HepG2 (cell line): ENCODE data around the gene CHI3L1. TPM values are rescaled to one million over a fixed set of nuclear protein-coding genes. Genes with fewer than 3 reads are reported as not detected.

Experiments
- ATAC-seq: fragments of 200-7000 bp; cut with Tn5 transposase; 3 replicates; pipeline ENCODE4 v1.9.1; 2020; ENCODE audit warnings: mild to moderate bottlenecking, moderate library complexity
- BruUV-seq: library from RNA; stranded (reverse); fragments of 400-500 nt; replicated peaks from 2 replicates; lab custom pipeline; 2021; lab: Mats Ljungman, UMichigan
- CTCF ChIA-PET: fragments of 300-600 bp; formaldehyde crosslinking; extraction: SDS; loops from one replicate; lab custom pipeline; 2021; ENCODE audit warnings: low total read pairs, inconsistent platforms, low intra/inter-chr PET ratio; lab: Yijun Ruan, JAX
- POLR2A ChIA-PET: fragments of 350-600 bp; sonication (Branson Sonifier 250); formaldehyde crosslinking; loops from one replicate; lab custom pipeline; 2020; ENCODE audit warnings: antibody characterized with exemption, inconsistent platforms; lab: Yijun Ruan, JAX
- DNase-seq: peaks from one replicate; pipeline ENCODE4 v3.0.0-alpha.2; 2015; ENCODE audit warnings: low spot score
- FAIRE-seq: peaks from 3 replicates; lab custom pipeline; 2011; peaks lifted over from hg19 to GRCh38; lab: Jason Lieb, UNC
- H2AFZ ChIP-seq: one replicate; pipeline ENCODE4 v1.6.1; 2011; ENCODE audit warnings: low read length, inconsistent platforms
- H3K27ac ChIP-seq: fragments of 300-600 bp; 3 replicates; pipeline ENCODE4 v1.8.0; 2011; ENCODE audit warnings: mixed run types, mild to moderate bottlenecking, mixed read lengths, low read length, inconsistent platforms; ENCODE audit not compliant: insufficient read depth; ENCODE audit errors: extremely low read length
- H3K27me3 ChIP-seq, 2 experiments: fragments of 200-600 bp in 1 of 2; 2 replicates in 1 of 2; 3 replicates in 1 of 2; pipeline versions ENCODE4 v1.6.0 to v1.8.0; 2011; ENCODE audit warnings: low read length in 2 of 2, mild to moderate bottlenecking in 2 of 2, moderate library complexity in 2 of 2, inconsistent platforms in 1 of 2; ENCODE audit not compliant: insufficient read depth in 2 of 2, control insufficient read depth in 1 of 2
- H3K36me3 ChIP-seq, 2 experiments: fragments of 200-600 bp in 1 of 2; replicated peaks in 1 of 2; 2 replicates in 1 of 2; 3 replicates in 1 of 2; pipeline versions ENCODE4 v1.5.1 to v1.8.0; 2011; ENCODE audit warnings: low read length in 2 of 2, inconsistent platforms in 1 of 2; ENCODE audit not compliant: insufficient read depth in 2 of 2, control insufficient read depth in 1 of 2
- H3K4me1 ChIP-seq: 2 replicates; pipeline ENCODE4 v1.5.1; 2012; ENCODE audit warnings: low read length, inconsistent platforms; ENCODE audit not compliant: insufficient read depth
- H3K4me2 ChIP-seq: 2 replicates; pipeline ENCODE4 v1.6.0; 2011; ENCODE audit warnings: low read depth, low read length, inconsistent platforms
- H3K4me3 ChIP-seq, 3 experiments: fragments of 200-600 bp in 1 of 3; sonication (generic), shearing (Covaris generic) in 1 of 3; replicated peaks in 1 of 3; 2 replicates each; pipeline ENCODE4 v1.5.1; 2011 to 2016; ENCODE audit warnings: low read length in 3 of 3, inconsistent platforms in 2 of 3, low read depth in 2 of 3, mild to moderate bottlenecking in 2 of 3, control low read depth in 1 of 3, mixed read lengths in 1 of 3; ENCODE audit not compliant: insufficient read depth in 1 of 3
- H3K79me2 ChIP-seq: one replicate; pipeline ENCODE4 v1.6.1; 2011; ENCODE audit warnings: low read length, inconsistent platforms; ENCODE audit not compliant: insufficient read depth
- H3K9ac ChIP-seq: 2 replicates; pipeline ENCODE4 v1.6.0; 2011; ENCODE audit warnings: mild to moderate bottlenecking, low read depth, low read length, inconsistent platforms; ENCODE audit not compliant: insufficient read depth
- H3K9me3 ChIP-seq: 2 replicates; pipeline ENCODE4 v1.5.1; 2012; ENCODE audit warnings: mild to moderate bottlenecking, low read length
- H4K20me1 ChIP-seq: 2 replicates; pipeline ENCODE4 v1.6.0; 2011; ENCODE audit warnings: inconsistent platforms, mild to moderate bottlenecking, low read length, moderate library complexity; ENCODE audit not compliant: insufficient read depth
- MLLT10 ChIP-seq: sonication (generic); formaldehyde crosslinking; IDR thresholded peaks from 2 replicates; pipeline ENCODE4 v1.4.0; 2020; ENCODE audit warnings: missing genetic modification reagents
- MTF2 ChIP-seq: sonication (generic); formaldehyde crosslinking; IDR thresholded peaks from 2 replicates; pipeline ENCODE4 v1.5.0; 2020; ENCODE audit warnings: missing genetic modification reagents, borderline replicate concordance
- PPARG ChIP-seq: conservative IDR thresholded peaks from 2 replicates; pipeline ENCODE4 v1.6.1; 2016; ENCODE audit warnings: missing biosample characterization, missing genetic modification reagents
- STAG1 ChIP-seq: sonication (generic); formaldehyde crosslinking; IDR thresholded peaks from 2 replicates; pipeline ENCODE4 v1.4.0; 2020; ENCODE audit warnings: missing genetic modification reagents
- TBP ChIP-seq: sonication (generic); formaldehyde crosslinking; IDR thresholded peaks from 2 replicates; pipeline ENCODE4 v1.5.0; 2020; ENCODE audit warnings: missing genetic modification reagents
- TEAD3 ChIP-seq: optimal IDR thresholded peaks from 2 replicates; pipeline ENCODE3; 2016; ENCODE audit warnings: borderline replicate concordance
- ZBTB33 ChIP-seq: sonication (generic); formaldehyde crosslinking; IDR thresholded peaks from 2 replicates; pipeline ENCODE4 v1.4.0; 2020; ENCODE audit warnings: missing genetic modification reagents
- ZMYM4 ChIP-seq: sonication (generic); formaldehyde crosslinking; IDR thresholded peaks from 2 replicates; pipeline ENCODE4 v1.8.1; 2023; ENCODE audit warnings: mild to moderate bottlenecking, missing genetic modification reagents
- ZNF12 ChIP-seq: sonication (generic); formaldehyde crosslinking; IDR thresholded peaks from 2 replicates; pipeline ENCODE4 v1.5.0; 2020; ENCODE audit warnings: missing genetic modification reagents
- ZNF264 ChIP-seq: sonication (generic); formaldehyde crosslinking; IDR thresholded peaks from 2 replicates; pipeline ENCODE4 v1.4.0; 2020; ENCODE audit warnings: missing genetic modification reagents
- ZNF703 ChIP-seq: sonication (generic); formaldehyde crosslinking; IDR thresholded peaks from 2 replicates; pipeline ENCODE4 v1.5.1; 2020; ENCODE audit warnings: missing genetic modification reagents, mild to moderate bottlenecking, moderate library complexity, borderline replicate concordance
- ZNF776 ChIP-seq: sonication (generic); formaldehyde crosslinking; IDR thresholded peaks from 2 replicates; pipeline ENCODE4 v1.4.0; 2020; ENCODE audit warnings: mild to moderate bottlenecking, missing genetic modification reagents
- ZNF883 ChIP-seq: sonication (generic); formaldehyde crosslinking; IDR thresholded peaks from 2 replicates; pipeline ENCODE4 v1.5.1; 2020; ENCODE audit warnings: mild to moderate bottlenecking, missing genetic modification reagents; ENCODE audit errors: not compliant biosample characterization
- WGBS: methylation state at CpG from one replicate; pipeline ENCODE4 v1.1.6; 2017; ENCODE audit warnings: low lambda C conversion rate; 5-methylcytosine and 5-hydroxymethylcytosine counted together
- in situ Hi-C: cut with HindIII; loops from 2 replicates; pipeline ENCODE4 v1.10.0; 2017; ENCODE audit warnings: low pct_unique_long_range_greater_than_20kb; ENCODE audit not compliant: extremely low pct_ligation_motif_present
- intact Hi-C: fragments of 100-400 bp; cut with micrococcal nuclease; formaldehyde crosslinking; loops from one replicate; pipeline ENCODE4 v1.10.0; 2022; ENCODE audit not compliant: unreplicated experiment
- polyA plus RNA-seq, 8 experiments: library from polyadenylated mRNA; depleted of rRNA in 3 of 8; stranded (reverse) in 7 of 8; unstranded in 1 of 8; fragments of >200 nt; fragmentation: Illumina TruSeq in 4 of 8; extraction: Trizol in 4 of 8; gene quantifications; 2 replicates each; pipeline versions ENCODE4 v1.2.1 to v1.2.3, GENCODE V29; 2011 to 2016; ENCODE audit warnings: low read depth in 4 of 8, missing spikeins in 1 of 8, mixed read lengths in 1 of 8; ENCODE audit not compliant: insufficient read depth in 1 of 8
- total RNA-seq, 5 experiments: library from RNA; depleted of rRNA; stranded (reverse); fragments of >200 nt; fragmentation: Illumina TruSeq; extraction: Trizol; gene quantifications; 2 replicates each; pipeline ENCODE4 v1.2.3, GENCODE V29; 2016; ENCODE audit warnings: low read depth in 1 of 5
- TF ChIP-seq, protein P1 (sequence below): sonication (generic); formaldehyde crosslinking; IDR thresholded peaks from 2 replicates; pipeline ENCODE4 v1.5.0; 2020; ENCODE audit warnings: mild to moderate bottlenecking, low read depth, missing genetic modification reagents, borderline replicate concordance

CHI3L1 gene
- total and polyA plus RNA-seq, 2 of the 13 experiments (the other 11 are each of a cell fraction or from before 2014, with no cell fraction given): 0.09 to 0.13 TPM

GRCh38 chr1:203130358-203130985, 56.0 kb downstream of the CHI3L1 start (continued):
- no peak for TF ChIP-seq ZNF12 (CRISPR knock-in tag)
- TF ChIP-seq ZNF776 (CRISPR knock-in tag): no peak
- TF ChIP-seq ZNF264: no peak
- no peak for TF ChIP-seq TEAD3 (CRISPR knock-in tag)
- TF ChIP-seq PPARG (CRISPR knock-in tag): no peak
- TF ChIP-seq ZNF703: no peak
- no peak for TF ChIP-seq STAG1 (CRISPR knock-in tag)
- no peak for TF ChIP-seq ZMYM4
- no peak for TF ChIP-seq ZBTB33

GRCh38 chr1:203129501-203130231, 56.8 kb downstream of the CHI3L1 start:
- Histone ChIP-seq H3K27me3 (peaks cover 7 to 30% of the 10 kb centered on the region in 2 experiments; a peak in 4 of 5 replicates), H3K4me3 (no peak overlapping the region), H2AFZ (no peak overlapping the region), H3K9ac (no peak overlapping the region), H3K9me3 (no peaks in the 10 kb centered on the region), H3K79me2 (no peaks in the 10 kb centered on the region), H3K4me2 (no peak overlapping the region), H3K36me3 (no peaks in the 10 kb centered on the region), H3K4me1 (peaks cover 23% of the 10 kb centered on the region; the same call in 1 of the 2 replicates), H3K27ac (no peak overlapping the region), H4K20me1 (no peaks in the 10 kb centered on the region)
- TF ChIP-seq TBP (CRISPR knock-in tag): no peak
- TF ChIP-seq ZNF883 (CRISPR knock-in tag): no peak
- no peak for TF ChIP-seq MLLT10 (CRISPR knock-in tag)
- TF ChIP-seq, protein P1, sequence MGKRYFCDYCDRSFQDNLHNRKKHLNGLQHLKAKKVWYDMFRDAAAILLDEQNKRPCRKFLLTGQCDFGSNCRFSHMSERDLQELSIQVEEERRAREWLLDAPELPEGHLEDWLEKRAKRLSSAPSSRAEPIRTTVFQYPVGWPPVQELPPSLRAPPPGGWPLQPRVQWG (CRISPR knock-in tag): no peak
- TF ChIP-seq MTF2 (CRISPR knock-in tag): no peak
- no peak for FAIRE-seq
- CTCF ChIA-PET: no interaction called here
- 12% methylated on average over 5 of the region's 7 CpGs for WGBS
- ATAC-seq: no peak
- in situ Hi-C loops (no loop called here), intact Hi-C loops (no loop called here)
- no peak for DNase-seq
- POLR2A ChIA-PET: no interaction called here
- BruUV-seq: no TSS peak
